Glutamatergic neuron (in vitro differentiated cells): Measurements from ENCODE around the gene SLC37A2. TPM values are rescaled to one million over a fixed set of nuclear protein-coding genes. Genes with fewer than 3 reads are reported as not detected.

Experiments
- DNase-seq: peaks from one replicate; pipeline ENCODE4 v3.0.0; 2022
- H3K27ac Mint-ChIP-seq: one replicate; pipeline ENCODE4 v1.8.0; 2020; ENCODE audit warnings: mild to moderate bottlenecking, mixed read lengths, inconsistent platforms; ENCODE audit not compliant: unreplicated experiment
- H3K27me3 Mint-ChIP-seq: one replicate; pipeline ENCODE4 v1.8.0; 2020; ENCODE audit warnings: mild to moderate bottlenecking, moderate library complexity, mixed read lengths, inconsistent platforms; ENCODE audit not compliant: unreplicated experiment
- H3K36me3 Mint-ChIP-seq: one replicate; pipeline ENCODE4 v1.8.0; 2020; ENCODE audit warnings: mild to moderate bottlenecking, mixed read lengths, inconsistent platforms; ENCODE audit not compliant: unreplicated experiment
- H3K4me1 Mint-ChIP-seq: one replicate; pipeline ENCODE4 v1.8.0; 2020; ENCODE audit warnings: mild to moderate bottlenecking, low read depth, mixed read lengths, inconsistent platforms; ENCODE audit not compliant: unreplicated experiment
- H3K4me3 Mint-ChIP-seq: one replicate; pipeline ENCODE4 v1.8.0; 2020; ENCODE audit warnings: mild to moderate bottlenecking, mixed read lengths, inconsistent platforms; ENCODE audit not compliant: unreplicated experiment
- H3K9me3 Mint-ChIP-seq: one replicate; pipeline ENCODE4 v1.8.0; 2020; ENCODE audit warnings: mild to moderate bottlenecking, moderate library complexity, mixed read lengths, inconsistent platforms; ENCODE audit not compliant: unreplicated experiment
- CTCF ChIP-seq: fragments of 200-600 bp; sonication (generic); IDR thresholded peaks from one replicate; pipeline ENCODE4 v1.5.0; 2021; ENCODE audit not compliant: partially characterized antibody, unreplicated experiment
- total RNA-seq: library from RNA; stranded (reverse); fragmentation: NEBNext Ultra II Directional; extraction: Animal tissue kit (Norgen Biotek cat#: 25700); gene quantifications from one replicate; pipeline ENCODE4 v1.2.1, GENCODE V29; 2021; ENCODE audit not compliant: unreplicated experiment

Gene SLC37A2
- total RNA-seq, 1 donor from 2014 or later = 0.74 TPM

- peaks cover 4% of the 10 kb centered on the region for H3K36me3 Mint-ChIP-seq
Measured at GRCh38 chr11:125101596-125101995, 38.5 kb downstream of the SLC37A2 start.

GRCh38 chr11:125102025-125102424 lies 38.9 kb downstream of the SLC37A2 start:
- DNase-seq = no peak
- Mint-ChIP-seq H3K36me3 (peaks cover 4% of the 10 kb centered on the region), H3K4me3 (no peak overlapping the region), H3K27me3 (no peaks in the 10 kb centered on the region), H3K27ac (no peak overlapping the region), H3K9me3 (peaks cover 2% of the 10 kb centered on the region), H3K4me1 (no peaks in the 10 kb centered on the region)
- no peak for TF ChIP-seq CTCF

More at GRCh38 chr11:125101596-125101995, 38.5 kb downstream of the SLC37A2 start:
- H3K9me3 Mint-ChIP-seq = peaks cover 2% of the 10 kb centered on the region
- H3K4me1 Mint-ChIP-seq = no peaks in the 10 kb centered on the region
- no peak overlapping the region for H3K4me3 Mint-ChIP-seq
- H3K27ac Mint-ChIP-seq = no peak overlapping the region
- TF ChIP-seq CTCF = no peak
- H3K27me3 Mint-ChIP-seq = no peaks in the 10 kb centered on the region
- DNase-seq = no peak

GRCh38 chr11:125102510-125102909 lies 39.4 kb downstream of the SLC37A2 start:
- no peaks in the 10 kb centered on the region for H3K27me3 Mint-ChIP-seq
- H3K4me1 Mint-ChIP-seq = no peaks in the 10 kb centered on the region
- H3K36me3 Mint-ChIP-seq = peaks cover 4% of the 10 kb centered on the region
- no peak for DNase-seq
- no peak for TF ChIP-seq CTCF
- no peak overlapping the region for H3K27ac Mint-ChIP-seq
- H3K9me3 Mint-ChIP-seq = peaks cover 2% of the 10 kb centered on the region
- H3K4me3 Mint-ChIP-seq = no peak overlapping the region

- Mint-ChIP-seq H3K27ac (no peak overlapping the region), H3K4me1 (peaks cover 2% of the 10 kb centered on the region), H3K9me3 (peaks cover 2% of the 10 kb centered on the region), H3K36me3 (peaks cover 4% of the 10 kb centered on the region), H3K4me3 (no peak overlapping the region), H3K27me3 (no peaks in the 10 kb centered on the region)
- DNase-seq = no peak
- no peak for TF ChIP-seq CTCF
Measured at GRCh38 chr11:125105926-125106325, 42.8 kb downstream of the SLC37A2 start.

GRCh38 chr11:125108469-125108868 lies 45.4 kb downstream of the SLC37A2 start:
- DNase-seq = no peak
- peaks cover 12% of the 10 kb centered on the region for H3K4me1 Mint-ChIP-seq
- H3K9me3 Mint-ChIP-seq = peaks cover 2% of the 10 kb centered on the region
- TF ChIP-seq CTCF = no peak
- no peak overlapping the region for H3K27ac Mint-ChIP-seq
- no peak overlapping the region for H3K4me3 Mint-ChIP-seq
- H3K27me3 Mint-ChIP-seq = peaks cover 2% of the 10 kb centered on the region
- peaks cover 1% of the 10 kb centered on the region for H3K36me3 Mint-ChIP-seq
